ENCODE results near the gene METTL8.

DNA sequence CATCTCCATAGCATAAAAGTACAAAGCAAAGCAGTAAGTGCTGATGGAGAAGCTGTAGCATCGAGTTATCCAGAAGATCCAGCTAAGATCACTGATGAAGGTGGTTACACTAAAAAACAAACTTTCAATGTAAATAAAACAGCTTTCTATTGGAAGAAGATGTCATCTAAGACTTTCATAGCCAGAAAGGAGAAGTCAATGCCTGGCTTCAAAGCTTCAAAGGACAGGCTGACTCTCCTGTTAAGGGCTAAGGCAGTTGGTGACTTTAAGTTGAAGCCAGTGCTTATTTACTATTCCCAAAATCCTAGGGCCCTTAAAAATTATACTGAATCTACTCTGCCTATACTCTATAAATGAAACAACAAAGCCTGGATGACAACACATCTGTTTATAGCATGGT is 44.0 kb downstream of the METTL8 start:
- TF ChIP-seq POLR2AphosphoS5 (IDR thresholded peaks at IDR 0.05; ENCODE audit: low read depth, low read length), result no peak
- no peak for TF ChIP-seq POLR2A (IDR thresholded peaks at IDR 0.05; ENCODE audit: low read depth, low read length)
- TF ChIP-seq TAF1 (IDR thresholded peaks at IDR 0.05; ENCODE audit: low read depth, low read length), result no peak
- TF ChIP-seq SPI1 (IDR thresholded peaks at IDR 0.05; ENCODE audit: low read depth, low read length), result peak; percentile 77
- no peak for TF ChIP-seq PAX5 (IDR thresholded peaks at IDR 0.05; ENCODE audit: insufficient read depth, low read length, severe bottlenecking)

Data from GM12891 (cell line).